Measurements from ENCODE around the gene ZNF514.
"Not testable (repeated sequence)": the region's sequence is repeated elsewhere in the genome, so short reads cannot be mapped to it uniquely, and the experiment has no call there.

ZNF514 gene

DNA sequence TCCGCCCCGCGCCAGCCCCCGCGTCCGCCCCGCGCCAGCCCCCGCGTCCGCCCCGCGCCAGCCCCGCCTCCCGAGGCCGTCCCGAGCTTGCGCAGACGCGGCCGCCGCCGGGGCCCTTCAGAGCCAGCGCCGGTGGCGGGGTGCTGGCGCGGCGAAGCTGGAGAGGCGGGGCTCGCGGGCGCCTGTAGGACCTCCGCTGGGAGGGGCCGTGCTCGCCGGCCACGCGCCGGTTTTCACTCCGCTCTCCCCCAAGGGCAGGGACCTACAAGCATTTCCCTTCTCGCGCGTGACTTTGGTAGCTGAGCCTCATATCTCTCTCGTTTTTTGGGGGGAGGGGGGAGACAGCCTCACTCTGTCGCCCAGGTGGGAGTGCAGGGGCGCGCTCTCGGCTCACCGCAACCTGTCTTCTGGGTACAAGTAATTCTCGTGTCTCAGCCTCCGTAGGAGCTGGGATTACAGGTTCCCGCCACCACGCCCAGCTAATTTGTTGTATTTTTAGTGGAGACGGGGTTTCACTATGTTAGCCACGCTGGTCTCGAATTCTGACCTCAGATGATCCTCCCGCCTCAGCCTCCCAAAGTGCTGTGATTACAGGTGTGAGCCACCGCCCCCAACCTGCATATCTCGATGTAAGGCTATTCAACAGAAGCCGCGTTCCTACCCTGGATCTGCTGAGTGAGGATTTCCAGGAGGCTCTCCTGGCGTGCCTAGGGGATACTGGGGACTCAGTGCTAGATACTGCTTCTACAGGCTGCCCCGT, at the start of gene ZNF514:
Gene ZNF514 (minus strand): TSS at position 159 of the 760 bp plus-strand sequence. CDS start 6,595 bp downstream, outside the sequence.
- Histone ChIP-seq H3K27ac (ENCODE audit: low read length) (no peak within 1 kb of the TSS), H3K4me3 (ENCODE audit: low read length) (peak within 1 kb of the TSS; percentile 82), H3K36me3 (ENCODE audit: insufficient read depth, low read depth, low read length) (peaks cover 14% of the 10 kb centered on the region), H3K9ac (ENCODE audit: low read depth, low read length) (peak within 1 kb of the TSS; percentile 66), H3K9me3 (ENCODE audit: insufficient read depth, low read depth, low read length) (no peaks in the 10 kb centered on the region), H3K4me1 (ENCODE audit: insufficient read depth, low read length) (peaks cover 3% of the 10 kb centered on the region; the same call in 1 of the 2 replicates), H3K27me3 (ENCODE audit: insufficient read depth, low read length) (peaks cover 29% of the 10 kb centered on the region)

DNA sequence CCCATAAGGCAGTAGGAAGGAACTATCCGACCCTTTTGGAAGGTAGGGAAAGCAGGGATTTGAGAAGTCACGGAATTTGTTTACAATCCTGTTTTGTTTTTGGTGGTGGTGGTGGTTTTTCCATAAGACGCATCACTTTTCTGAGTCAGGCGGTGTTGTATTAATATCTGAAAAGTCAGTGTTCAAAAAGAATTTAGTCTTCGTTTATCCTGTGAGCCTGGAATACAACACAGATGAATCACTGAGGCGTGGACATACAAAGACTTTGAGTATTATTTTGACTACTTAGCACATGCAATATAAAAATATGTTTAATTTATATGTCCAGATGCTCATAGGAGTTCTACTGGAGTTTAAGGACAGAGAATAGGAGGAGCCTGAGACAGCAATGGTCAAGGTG, 48.5 kb upstream of the ZNF514 start:
- peak overlapping the region; percentile 82 for H3K4me3 ChIP-seq (ENCODE audit: low read length)
- H3K9ac ChIP-seq (ENCODE audit: low read depth, low read length): peak overlapping the region; percentile 89; the same call in 1 of the 2 replicates

DNA sequence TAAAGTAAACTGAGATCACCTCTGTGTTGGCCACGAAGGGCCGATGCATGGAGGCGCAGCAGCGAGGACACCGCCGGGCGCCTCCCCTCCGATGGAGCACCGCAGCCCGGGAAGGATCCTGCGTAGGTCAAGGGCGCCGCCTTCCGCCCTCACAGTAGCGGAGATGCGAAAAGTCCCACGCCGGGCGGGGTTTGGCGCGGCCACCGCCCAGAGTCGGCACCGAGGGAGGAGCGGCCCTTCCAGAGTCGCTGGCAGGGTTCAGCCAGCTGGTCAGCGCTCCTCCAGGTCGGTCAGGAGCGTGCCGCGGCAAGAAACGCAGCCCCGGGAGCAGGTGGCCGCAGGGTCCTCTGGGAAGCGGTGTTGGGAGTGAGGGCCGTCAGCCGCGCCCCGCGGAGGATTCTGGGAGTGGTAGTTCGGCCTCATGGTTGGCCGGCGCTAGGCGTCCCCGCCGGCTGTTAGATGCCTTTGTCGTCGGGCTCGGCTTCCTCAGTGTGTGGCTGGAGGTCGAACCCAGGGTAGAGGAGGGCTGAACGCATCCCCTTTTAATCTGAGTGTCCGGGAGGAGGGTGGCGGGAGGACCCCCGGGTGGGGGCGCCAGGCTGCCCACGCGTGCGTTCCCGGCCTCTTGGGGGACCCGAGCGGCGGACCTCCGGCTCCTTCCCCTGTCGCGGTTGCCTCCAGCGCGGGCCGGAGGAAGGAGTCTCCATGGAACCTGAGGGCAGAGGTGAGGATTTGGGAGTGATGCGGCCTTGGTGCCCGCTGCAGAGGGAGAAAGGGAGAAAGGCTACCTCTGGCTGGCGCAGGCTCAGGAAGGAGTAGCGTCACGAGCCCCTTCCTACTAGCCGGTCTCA, 47.7 kb upstream of the ZNF514 start, which contains the start of gene ZNF892:
Gene ZNF892 (plus strand): TSS at position 411 of the 851 bp plus-strand sequence. CDS start 295 bp downstream, at position 706.
- H3K27me3 ChIP-seq (ENCODE audit: insufficient read depth, low read length): peaks cover 15% of the 10 kb centered on the region
- peak within 1 kb of the TSS; percentile 89; the same call in 1 of the 2 replicates for H3K9ac ChIP-seq (ENCODE audit: low read depth, low read length)
- peak within 1 kb of the TSS; percentile 82 for H3K4me3 ChIP-seq (ENCODE audit: low read length)
- H3K36me3 ChIP-seq (ENCODE audit: insufficient read depth, low read depth, low read length): peaks cover 34% of the 10 kb centered on the region
- no peak within 1 kb of the TSS for H3K27ac ChIP-seq (ENCODE audit: low read length)
- peaks cover 34% of the 10 kb centered on the region for H3K9me3 ChIP-seq (ENCODE audit: insufficient read depth, low read depth, low read length)
- H3K4me1 ChIP-seq (ENCODE audit: insufficient read depth, low read length): peaks cover 10% of the 10 kb centered on the region; the same call in 1 of the 2 replicates

More for the DNA sequence above, 48.5 kb upstream of the ZNF514 start:
- H3K36me3 ChIP-seq (ENCODE audit: insufficient read depth, low read depth, low read length): peaks cover 42% of the 10 kb centered on the region
- peaks cover 15% of the 10 kb centered on the region for H3K27me3 ChIP-seq (ENCODE audit: insufficient read depth, low read length)
- H3K27ac ChIP-seq (ENCODE audit: low read length): no peak overlapping the region
- H3K9me3 ChIP-seq (ENCODE audit: insufficient read depth, low read depth, low read length): peaks cover 42% of the 10 kb centered on the region
- H3K4me1 ChIP-seq (ENCODE audit: insufficient read depth, low read length): peaks cover 10% of the 10 kb centered on the region; the same call in 1 of the 2 replicates

DNA sequence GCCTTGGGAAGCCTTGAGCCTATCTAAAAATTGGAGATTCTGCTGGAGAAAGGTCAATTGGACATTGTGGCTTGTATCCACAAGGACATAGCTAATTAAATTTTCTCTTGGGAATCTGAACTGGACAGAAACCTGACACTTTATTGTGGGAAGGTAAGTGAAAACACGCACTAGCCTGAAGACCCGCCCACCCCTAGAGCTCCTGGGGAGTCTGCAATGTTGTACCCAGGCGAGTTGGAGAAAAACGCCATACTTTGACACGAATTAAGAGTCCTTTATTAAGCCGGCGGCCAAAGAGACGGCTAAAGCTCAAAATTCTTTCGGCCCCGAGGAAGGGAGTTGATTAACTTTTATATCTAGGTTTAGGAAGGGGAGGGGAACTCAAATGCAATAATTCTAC, 46.4 kb upstream of the ZNF514 start:
- H3K9me3 ChIP-seq (ENCODE audit: insufficient read depth, low read depth, low read length): peaks cover 21% of the 10 kb centered on the region

DNA sequence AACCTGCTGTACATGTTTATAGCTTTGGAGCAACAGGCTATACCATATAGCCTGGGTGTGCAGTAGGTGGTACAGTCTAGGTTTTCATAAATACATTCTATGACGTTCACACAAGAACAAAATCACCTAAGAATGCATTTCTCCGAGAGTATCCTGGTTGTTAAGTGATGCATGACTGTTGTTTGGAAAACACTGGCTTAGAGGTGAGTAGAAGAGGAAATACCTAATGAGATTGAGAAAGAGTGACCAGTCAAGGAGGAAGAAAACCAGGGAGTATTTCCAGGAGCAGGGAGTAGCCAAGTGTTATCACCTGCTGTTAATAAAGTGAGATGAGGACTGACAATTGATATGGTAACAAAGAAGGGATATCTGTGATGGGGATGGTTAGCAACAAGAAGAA, 44.7 kb upstream of the ZNF514 start:
- Histone ChIP-seq H3K36me3 (ENCODE audit: insufficient read depth, low read depth, low read length) (peaks cover 8% of the 10 kb centered on the region; the same call in 1 of the 2 replicates), H3K27ac (ENCODE audit: low read length) (no peak overlapping the region), H3K9me3 (ENCODE audit: insufficient read depth, low read depth, low read length) (peaks cover 8% of the 10 kb centered on the region; the same call in 1 of the 2 replicates), H3K9ac (ENCODE audit: low read depth, low read length) (no peak overlapping the region), H3K4me1 (ENCODE audit: insufficient read depth, low read length) (peaks cover 10% of the 10 kb centered on the region; the same call in 1 of the 2 replicates), H3K27me3 (ENCODE audit: insufficient read depth, low read length) (peaks cover 15% of the 10 kb centered on the region), H3K4me3 (ENCODE audit: low read length) (no peak overlapping the region)

More for the DNA sequence above, 46.4 kb upstream of the ZNF514 start:
- Histone ChIP-seq H3K27ac (ENCODE audit: low read length) (no peak overlapping the region), H3K36me3 (ENCODE audit: insufficient read depth, low read depth, low read length) (peaks cover 22% of the 10 kb centered on the region), H3K4me3 (ENCODE audit: low read length) (peak overlapping the region; percentile 82), H3K9ac (ENCODE audit: low read depth, low read length) (peak overlapping the region; percentile 33; the same call in 1 of the 2 replicates), H3K27me3 (ENCODE audit: insufficient read depth, low read length) (peaks cover 15% of the 10 kb centered on the region), H3K4me1 (ENCODE audit: insufficient read depth, low read length) (peaks cover 10% of the 10 kb centered on the region; the same call in 1 of the 2 replicates)

DNA sequence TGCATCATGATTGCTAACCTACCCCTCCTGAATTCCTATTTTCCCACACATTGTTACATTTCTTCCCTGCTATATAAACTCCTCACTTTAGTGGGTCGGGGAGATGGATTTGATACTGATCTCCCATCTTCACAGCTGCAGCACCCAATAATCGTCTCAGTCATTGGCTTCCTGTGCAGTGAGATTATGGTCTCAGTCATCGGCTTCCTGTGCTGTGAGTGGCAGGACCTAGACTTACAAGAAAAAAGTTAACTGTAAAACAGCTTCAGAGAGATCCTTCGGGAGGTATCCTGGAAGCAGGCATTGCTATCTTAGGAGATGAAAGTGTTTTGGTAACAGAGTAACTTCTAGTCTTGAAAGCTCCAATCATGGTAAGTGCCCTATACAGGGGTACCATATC, 44.3 kb upstream of the ZNF514 start:
- H3K27me3 ChIP-seq (ENCODE audit: insufficient read depth, low read length): peaks cover 15% of the 10 kb centered on the region
- peaks cover 10% of the 10 kb centered on the region; the same call in 1 of the 2 replicates for H3K4me1 ChIP-seq (ENCODE audit: insufficient read depth, low read length)
- no peak overlapping the region for H3K27ac ChIP-seq (ENCODE audit: low read length)
- H3K36me3 ChIP-seq (ENCODE audit: insufficient read depth, low read depth, low read length): peaks cover 3% of the 10 kb centered on the region; the same call in 1 of the 2 replicates
- H3K9me3 ChIP-seq (ENCODE audit: insufficient read depth, low read depth, low read length): 0 out of 2 replicates have a peak, but pooled peaks cover 4% of the 10 kb centered on the region
- H3K4me3 ChIP-seq (ENCODE audit: low read length): no peak overlapping the region
- no peak overlapping the region for H3K9ac ChIP-seq (ENCODE audit: low read depth, low read length)

DNA sequence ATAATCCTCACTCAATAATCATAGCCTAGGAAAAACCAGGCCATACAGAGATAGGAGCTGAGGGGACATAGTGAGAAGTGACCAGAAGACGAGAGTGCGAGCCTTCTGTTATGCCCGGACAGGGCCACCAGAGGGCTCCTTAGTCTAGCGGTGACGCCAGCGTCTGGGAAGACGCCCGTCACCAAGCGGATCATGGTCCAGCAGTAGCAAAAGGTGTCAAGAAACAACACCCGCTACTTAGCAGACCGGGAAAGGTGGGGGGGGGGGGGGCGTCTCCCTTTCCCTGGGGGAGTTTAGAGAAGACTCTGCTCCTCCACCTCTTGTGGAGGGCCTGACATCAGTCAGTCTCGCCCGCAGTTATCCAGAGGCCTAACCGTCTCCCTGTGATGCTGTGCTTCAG, 33.3 kb upstream of the ZNF514 start:
- not testable (repeated sequence) for H3K36me3 ChIP-seq (ENCODE audit: insufficient read depth, low read depth, low read length)

DNA sequence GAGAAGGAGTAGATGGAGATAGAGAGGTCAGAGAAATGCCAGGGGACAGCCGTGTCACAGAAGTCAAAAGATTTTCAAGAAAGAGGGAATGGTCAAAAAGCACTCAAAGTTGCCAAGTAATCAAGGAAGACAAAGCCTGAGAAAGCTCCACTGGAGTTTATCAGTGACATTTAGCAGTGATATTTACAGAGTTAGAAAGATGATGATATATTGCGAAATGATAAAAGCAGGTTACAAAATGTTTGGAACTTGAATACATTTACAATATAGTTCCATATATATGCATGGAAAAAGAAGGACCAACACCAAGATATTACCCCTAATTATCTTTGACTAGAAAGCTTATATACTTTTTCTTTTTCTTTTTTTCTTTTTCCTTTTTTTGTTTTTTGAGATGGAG, 26.3 kb upstream of the ZNF514 start:
- Histone ChIP-seq H3K4me1 (ENCODE audit: insufficient read depth, low read length) (no peaks in the 10 kb centered on the region), H3K27me3 (ENCODE audit: insufficient read depth, low read length) (peaks cover 13% of the 10 kb centered on the region), H3K9ac (ENCODE audit: low read depth, low read length) (no peak overlapping the region), H3K27ac (ENCODE audit: low read length) (no peak overlapping the region), H3K4me3 (ENCODE audit: low read length) (no peak overlapping the region), H3K9me3 (ENCODE audit: insufficient read depth, low read depth, low read length) (no peaks in the 10 kb centered on the region; the same call in 1 of the 2 replicates), H3K36me3 (ENCODE audit: insufficient read depth, low read depth, low read length) (peaks cover 23% of the 10 kb centered on the region)

More for the DNA sequence above, 33.3 kb upstream of the ZNF514 start:
- peaks cover 28% of the 10 kb centered on the region for H3K27me3 ChIP-seq (ENCODE audit: insufficient read depth, low read length)
- H3K9me3 ChIP-seq (ENCODE audit: insufficient read depth, low read depth, low read length); H3K4me1 ChIP-seq (ENCODE audit: insufficient read depth, low read length); H3K4me3 ChIP-seq (ENCODE audit: low read length); H3K27ac ChIP-seq (ENCODE audit: low read length); H3K9ac ChIP-seq (ENCODE audit: low read depth, low read length): not testable (repeated sequence)

DNA sequence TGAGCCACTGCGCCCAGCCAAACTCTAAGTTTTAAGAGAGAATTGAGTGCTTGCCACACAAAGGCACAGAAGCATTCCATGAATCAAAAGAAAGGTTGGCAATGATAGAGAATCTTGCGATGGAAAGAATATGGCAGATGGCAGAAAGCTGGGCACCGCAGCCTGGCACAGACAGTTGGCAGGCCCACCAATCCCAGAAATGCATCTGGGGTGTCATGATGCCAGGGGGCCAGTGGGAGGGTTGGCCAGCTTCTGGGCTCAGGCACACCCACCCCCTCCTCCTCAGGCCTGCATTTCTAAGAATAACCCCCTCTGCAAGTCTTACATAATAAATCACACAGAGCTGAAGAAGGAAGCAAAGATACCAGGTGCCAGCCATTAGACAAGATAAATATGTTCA, 25.5 kb upstream of the ZNF514 start:
- H3K9ac ChIP-seq (ENCODE audit: low read depth, low read length): no peak overlapping the region
- H3K9me3 ChIP-seq (ENCODE audit: insufficient read depth, low read depth, low read length): no peaks in the 10 kb centered on the region; the same call in 1 of the 2 replicates
- no peak overlapping the region for H3K27ac ChIP-seq (ENCODE audit: low read length)
- H3K36me3 ChIP-seq (ENCODE audit: insufficient read depth, low read depth, low read length): peaks cover 29% of the 10 kb centered on the region
- no peak overlapping the region for H3K4me3 ChIP-seq (ENCODE audit: low read length)
- peaks cover 5% of the 10 kb centered on the region for H3K27me3 ChIP-seq (ENCODE audit: insufficient read depth, low read length)
- H3K4me1 ChIP-seq (ENCODE audit: insufficient read depth, low read length): no peaks in the 10 kb centered on the region

DNA sequence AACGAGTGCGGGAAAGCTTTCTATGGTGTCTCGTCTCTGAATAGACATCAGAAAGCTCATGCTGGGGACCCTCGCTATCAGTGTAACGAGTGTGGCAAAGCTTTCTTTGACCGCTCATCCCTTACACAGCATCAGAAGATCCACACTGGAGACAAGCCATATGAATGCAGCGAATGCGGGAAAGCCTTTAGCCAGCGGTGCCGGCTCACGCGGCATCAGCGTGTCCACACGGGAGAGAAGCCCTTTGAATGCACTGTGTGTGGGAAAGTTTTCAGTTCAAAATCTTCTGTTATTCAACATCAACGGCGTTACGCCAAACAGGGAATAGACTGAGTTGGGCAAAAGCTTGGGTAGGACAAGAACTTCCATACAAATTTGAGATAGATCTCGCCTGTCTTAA, 22.1 kb upstream of the ZNF514 start:
- no peaks in the 10 kb centered on the region for H3K27me3 ChIP-seq (ENCODE audit: insufficient read depth, low read length)
- H3K9me3 ChIP-seq (ENCODE audit: insufficient read depth, low read depth, low read length): no peaks in the 10 kb centered on the region; the same call in 1 of the 2 replicates
- no peak overlapping the region for H3K27ac ChIP-seq (ENCODE audit: low read length)
- H3K36me3 ChIP-seq (ENCODE audit: insufficient read depth, low read depth, low read length): peaks cover 32% of the 10 kb centered on the region
- no peak overlapping the region for H3K9ac ChIP-seq (ENCODE audit: low read depth, low read length)
- H3K4me3 ChIP-seq (ENCODE audit: low read length): no peak overlapping the region
- H3K4me1 ChIP-seq (ENCODE audit: insufficient read depth, low read length): no peaks in the 10 kb centered on the region

DNA sequence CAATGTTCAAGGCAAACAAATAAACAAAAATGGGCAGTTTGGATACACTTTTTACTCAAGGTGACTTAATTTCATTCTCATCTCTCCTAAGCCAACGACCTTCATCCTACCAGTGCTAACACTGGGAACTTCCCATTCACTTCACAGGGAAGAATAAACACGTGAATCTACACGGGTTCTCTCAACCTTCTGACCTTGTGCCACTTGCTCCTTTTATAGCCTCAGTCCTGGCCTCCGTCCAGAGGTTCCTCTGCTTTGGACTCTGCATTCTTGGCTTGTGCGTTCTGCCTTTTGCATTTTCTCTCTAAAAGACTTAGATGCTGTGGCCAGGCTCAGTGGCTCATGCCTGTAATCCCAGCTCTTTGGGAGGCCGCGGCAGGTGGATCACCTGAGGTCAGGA, 19.8 kb upstream of the ZNF514 start:
- no peaks in the 10 kb centered on the region for H3K27me3 ChIP-seq (ENCODE audit: insufficient read depth, low read length)
- no peak overlapping the region for H3K4me3 ChIP-seq (ENCODE audit: low read length)
- H3K9me3 ChIP-seq (ENCODE audit: insufficient read depth, low read depth, low read length): no peaks in the 10 kb centered on the region; the same call in 1 of the 2 replicates
- no peaks in the 10 kb centered on the region for H3K4me1 ChIP-seq (ENCODE audit: insufficient read depth, low read length)
- peaks cover 32% of the 10 kb centered on the region for H3K36me3 ChIP-seq (ENCODE audit: insufficient read depth, low read depth, low read length)
- H3K9ac ChIP-seq (ENCODE audit: low read depth, low read length): no peak overlapping the region
- no peak overlapping the region for H3K27ac ChIP-seq (ENCODE audit: low read length)

Data from iPS-20b (cell line).